Kidney (tissue), 14 donors: ENCODE data around the gene RNF20. TPM values are rescaled to one million over a fixed set of nuclear protein-coding genes. Genes with fewer than 3 reads are reported as not detected.

Source experiments
- DNase-seq, 5 donors: peaks; one replicate each; pipeline ENCODE4 v3.0.0-alpha.2; 2013 to 2020
- FAIRE-seq: peaks from 2 replicates; lab custom pipeline; 2012; peaks lifted over from hg19 to GRCh38; lab: Jason Lieb, UNC
- H3K27ac ChIP-seq, 2 donors: one replicate each; pipeline ENCODE4 v1.7.0; 2013; ENCODE audit warnings: low read depth in 2 of 2, low read length in 2 of 2, inconsistent platforms in 1 of 2
- H3K27me3 ChIP-seq: one replicate; pipeline ENCODE4 v1.7.1; 2013; ENCODE audit warnings: low read length, inconsistent platforms; ENCODE audit not compliant: control insufficient read depth, insufficient read depth
- H3K36me3 ChIP-seq, 3 donors: one replicate each; pipeline versions ENCODE4 v1.7.0 to v1.7.1; 2013; ENCODE audit warnings: low read length in 3 of 3, control low read depth in 1 of 3, inconsistent platforms in 1 of 3; ENCODE audit not compliant: insufficient read depth in 3 of 3, control insufficient read depth in 2 of 3
- H3K4me1 ChIP-seq, 3 donors: one replicate each; pipeline versions ENCODE4 v1.7.0 to v1.7.1; 2013; ENCODE audit warnings: low read length in 3 of 3, inconsistent platforms in 1 of 3, low read depth in 1 of 3; ENCODE audit not compliant: control insufficient read depth in 2 of 3, insufficient read depth in 2 of 3
- H3K4me3 ChIP-seq, 3 donors: one replicate each; pipeline versions ENCODE4 v1.7.0 to v1.8.1; 2013; ENCODE audit warnings: low read length in 3 of 3, control low read depth in 1 of 3, inconsistent platforms in 1 of 3
- H3K9ac ChIP-seq, 3 donors: one replicate each; pipeline versions ENCODE4 v1.7.0 to v1.7.1; 2013; ENCODE audit warnings: low read length in 3 of 3, control low read depth in 1 of 3, inconsistent platforms in 1 of 3
- H3K9me3 ChIP-seq, 3 donors: one replicate each; pipeline versions ENCODE4 v1.7.0 to v1.7.1; 2013; ENCODE audit warnings: low read length in 3 of 3, control low read depth in 1 of 3, inconsistent platforms in 1 of 3; ENCODE audit not compliant: control insufficient read depth in 2 of 3, insufficient read depth in 1 of 3
- intact Hi-C: fragments of 100-400 bp; cut with DNase I; formaldehyde crosslinking; loops from one replicate; pipeline ENCODE4 v1.11.1; 2022
- polyA plus RNA-seq: library from polyadenylated mRNA; stranded (reverse); fragments of 350-450 nt; fragmentation: Illumina TruSeq; extraction: RNeasy Lipid Tissue Mini Kit (QIAGEN cat#74804); gene quantifications from one replicate; pipeline ENCODE4 v1.2.3, GENCODE V29; 2014; ENCODE audit warnings: low read depth, low replicate concordance; ENCODE audit not compliant: insufficient read depth
- total RNA-seq: library from RNA; stranded (reverse); fragmentation: NEBNext Ultra II Directional; extraction: Animal tissue kit (Norgen Biotek cat#: 25700); gene quantifications from one replicate; pipeline ENCODE4 v1.2.1, GENCODE V29; 2021
- TF ChIP-seq, protein P1 (sequence below): IDR thresholded peaks from 3 replicates; pipeline ENCODE4 v1.5.1; 2012; ENCODE audit warnings: mild to moderate bottlenecking, moderate library complexity, borderline replicate concordance; ENCODE audit not compliant: insufficient read depth; ENCODE audit errors: extremely low read depth
- donor health status: control.
- donor health status: control.
- donor health status: control.
- donor health status: control.
- donor health status: control.
- donor health status: DM: yes; HTN: yes; CAD: no.
- donor health status: Normal renal cell carcinoma (clear cell type).

Gene RNF20
- total and polyA plus RNA-seq, 2 donors from 2014 or later, result 15.8 to 43.2 TPM

DNA sequence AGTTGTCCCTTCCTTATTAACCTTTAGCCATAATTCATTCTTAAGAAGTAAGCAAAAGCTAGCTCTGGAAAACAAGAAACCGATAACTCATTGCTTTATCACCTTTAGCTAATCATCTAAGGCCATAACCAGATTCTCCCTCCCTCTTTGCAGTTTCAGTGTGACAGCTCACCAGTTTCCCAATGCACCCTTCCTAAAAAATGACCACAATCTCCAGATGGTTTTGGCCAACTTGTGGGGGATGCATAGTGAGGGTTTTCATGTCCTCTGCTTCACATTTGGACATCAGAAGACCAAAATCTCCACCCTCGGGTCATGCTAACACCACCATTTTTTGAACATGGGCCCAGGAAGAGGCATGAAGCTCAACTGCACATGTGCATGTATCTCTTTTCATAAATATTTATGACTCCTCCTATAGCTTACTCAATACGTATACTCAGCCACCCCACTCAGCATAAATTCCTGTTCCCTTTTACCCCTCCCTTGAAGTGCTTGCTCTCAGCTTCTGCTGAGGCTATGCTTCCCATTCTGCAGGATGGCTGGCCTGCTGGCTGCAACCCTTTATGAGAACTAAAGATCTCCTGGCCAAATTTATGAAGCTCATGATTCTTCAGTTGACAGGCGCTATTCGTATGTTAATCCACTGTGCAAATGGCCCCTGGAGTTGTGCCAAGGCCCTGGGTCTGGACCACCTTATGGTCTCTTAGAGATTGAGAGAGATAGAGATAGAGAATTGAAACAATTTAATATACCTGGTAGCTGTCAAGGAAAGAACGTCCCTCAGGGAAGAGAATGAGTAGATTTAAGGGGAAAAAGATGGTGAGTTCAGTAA lies 46.3 kb downstream of the RNF20 start:
- no peak overlapping the region for H3K4me3 ChIP-seq
- H3K4me1 ChIP-seq, result no peaks in the 10 kb centered on the region
- H3K9ac ChIP-seq, result no peak overlapping the region
- no peaks in the 10 kb centered on the region for H3K9me3 ChIP-seq
- TF ChIP-seq, protein P1, sequence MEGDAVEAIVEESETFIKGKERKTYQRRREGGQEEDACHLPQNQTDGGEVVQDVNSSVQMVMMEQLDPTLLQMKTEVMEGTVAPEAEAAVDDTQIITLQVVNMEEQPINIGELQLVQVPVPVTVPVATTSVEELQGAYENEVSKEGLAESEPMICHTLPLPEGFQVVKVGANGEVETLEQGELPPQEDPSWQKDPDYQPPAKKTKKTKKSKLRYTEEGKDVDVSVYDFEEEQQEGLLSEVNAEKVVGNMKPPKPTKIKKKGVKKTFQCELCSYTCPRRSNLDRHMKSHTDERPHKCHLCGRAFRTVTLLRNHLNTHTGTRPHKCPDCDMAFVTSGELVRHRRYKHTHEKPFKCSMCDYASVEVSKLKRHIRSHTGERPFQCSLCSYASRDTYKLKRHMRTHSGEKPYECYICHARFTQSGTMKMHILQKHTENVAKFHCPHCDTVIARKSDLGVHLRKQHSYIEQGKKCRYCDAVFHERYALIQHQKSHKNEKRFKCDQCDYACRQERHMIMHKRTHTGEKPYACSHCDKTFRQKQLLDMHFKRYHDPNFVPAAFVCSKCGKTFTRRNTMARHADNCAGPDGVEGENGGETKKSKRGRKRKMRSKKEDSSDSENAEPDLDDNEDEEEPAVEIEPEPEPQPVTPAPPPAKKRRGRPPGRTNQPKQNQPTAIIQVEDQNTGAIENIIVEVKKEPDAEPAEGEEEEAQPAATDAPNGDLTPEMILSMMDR, result no peak
- H3K27ac ChIP-seq, result no peak overlapping the region
- intact Hi-C loops, result no loop called here
- FAIRE-seq (no peak), DNase-seq (no peak)
- no peaks in the 10 kb centered on the region for H3K36me3 ChIP-seq
- no peaks in the 10 kb centered on the region for H3K27me3 ChIP-seq

DNA sequence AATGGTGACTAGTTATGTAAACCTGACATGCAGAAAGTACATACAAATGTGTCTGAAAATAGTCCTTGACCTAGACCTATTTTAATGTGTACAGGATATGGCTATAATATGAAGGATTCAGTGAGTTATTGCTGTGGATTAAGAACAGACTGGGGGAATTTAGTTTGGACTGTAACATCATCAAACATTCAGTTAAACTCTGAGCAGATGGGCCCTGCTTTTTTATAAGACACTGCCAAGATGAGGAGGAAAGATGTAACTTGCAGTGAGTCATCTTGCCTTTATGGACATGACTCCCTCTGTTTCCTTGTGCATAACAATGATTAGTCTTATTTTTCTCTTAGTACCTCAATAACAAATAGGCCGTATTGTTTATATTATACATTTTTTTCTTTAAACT lies 48.9 kb downstream of the RNF20 start:
- H3K9me3 ChIP-seq, result no peaks in the 10 kb centered on the region
- H3K4me3 ChIP-seq, result no peak overlapping the region
- no peaks in the 10 kb centered on the region for H3K27me3 ChIP-seq
- TF ChIP-seq, protein P1, result no peak
- no peaks in the 10 kb centered on the region for H3K4me1 ChIP-seq
- H3K27ac ChIP-seq, result no peak overlapping the region
- intact Hi-C loops, result no loop called here
- no peaks in the 10 kb centered on the region for H3K36me3 ChIP-seq
- DNase-seq (peak in 1 of 5 donors; percentile 14), FAIRE-seq (no peak)
- H3K9ac ChIP-seq, result no peak overlapping the region

DNA sequence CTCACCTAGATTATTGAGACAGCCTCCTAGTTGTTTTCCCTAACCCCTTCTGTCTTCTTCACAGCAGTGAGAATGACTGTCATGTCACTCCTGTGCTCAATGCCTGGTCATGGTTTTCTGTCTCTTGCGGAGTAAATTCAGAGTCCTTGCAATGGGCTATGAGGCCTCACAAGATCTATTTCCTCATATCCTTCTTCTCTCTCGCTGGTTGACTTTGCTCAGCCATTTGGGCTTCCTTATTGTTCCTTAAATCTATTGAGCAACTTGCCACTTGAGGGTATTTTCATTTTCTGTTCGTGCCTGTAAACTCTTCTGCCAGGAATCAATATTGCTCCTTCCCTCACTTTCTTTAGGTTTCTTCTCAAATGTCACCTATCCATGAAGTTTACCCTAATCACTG lies 52.1 kb downstream of the RNF20 start:
- no peak overlapping the region for H3K27ac ChIP-seq
- FAIRE-seq (no peak), DNase-seq (no peak)
- H3K4me3 ChIP-seq, result no peak overlapping the region
- no peaks in the 10 kb centered on the region for H3K4me1 ChIP-seq
- H3K27me3 ChIP-seq, result no peaks in the 10 kb centered on the region
- TF ChIP-seq, protein P1, result no peak
- no peaks in the 10 kb centered on the region for H3K36me3 ChIP-seq
- no peaks in the 10 kb centered on the region for H3K9me3 ChIP-seq
- intact Hi-C loops, result no loop called here
- no peak overlapping the region for H3K9ac ChIP-seq

DNA sequence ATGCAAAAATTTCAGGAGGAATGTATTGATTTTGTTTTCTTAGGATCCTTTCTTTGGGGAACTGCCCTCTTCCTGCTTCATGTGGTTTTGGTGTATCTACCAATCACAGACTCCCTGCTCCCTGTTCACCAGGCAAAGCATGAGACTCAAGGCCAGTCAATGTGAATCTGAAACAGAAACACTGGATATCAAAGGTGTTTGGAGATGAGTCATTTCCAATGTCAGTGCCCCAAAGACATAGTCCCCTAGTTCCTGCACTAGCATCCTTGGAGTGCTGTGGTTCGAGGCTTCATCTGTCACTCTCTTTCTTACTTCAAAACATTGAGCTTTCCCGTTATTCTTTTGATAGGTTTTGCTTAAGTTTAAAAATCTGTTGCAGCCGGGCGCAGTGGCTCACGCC lies 53.0 kb downstream of the RNF20 start:
- Histone ChIP-seq H3K36me3 (no peaks in the 10 kb centered on the region), H3K4me1 (no peaks in the 10 kb centered on the region), H3K9ac (no peak overlapping the region), H3K4me3 (no peak overlapping the region), H3K27ac (no peak overlapping the region), H3K9me3 (no peaks in the 10 kb centered on the region), H3K27me3 (no peaks in the 10 kb centered on the region)
- intact Hi-C loops, result no loop called here
- no peak for FAIRE-seq
- TF ChIP-seq, protein P1, result no peak
- no peak for DNase-seq
